ENCODE data around the gene PROC.
"Not testable (repeated sequence)": the region's sequence is repeated elsewhere in the genome, so short reads cannot be mapped to it uniquely, and the experiment has no call there.

Gene PROC

GRCh38 chr2:127407661-127408003 lies 10.6 kb upstream of the PROC start:
- no peak overlapping the region for H3K4me3 ChIP-seq (replicated peaks; ENCODE audit: low read depth, low read length)
- TF ChIP-seq CTCF (IDR thresholded peaks at IDR 0.05; ENCODE audit: low read length, missing control alignments), result no peak
- DNase-seq (ENCODE audit: low read depth), result no peak

DNA sequence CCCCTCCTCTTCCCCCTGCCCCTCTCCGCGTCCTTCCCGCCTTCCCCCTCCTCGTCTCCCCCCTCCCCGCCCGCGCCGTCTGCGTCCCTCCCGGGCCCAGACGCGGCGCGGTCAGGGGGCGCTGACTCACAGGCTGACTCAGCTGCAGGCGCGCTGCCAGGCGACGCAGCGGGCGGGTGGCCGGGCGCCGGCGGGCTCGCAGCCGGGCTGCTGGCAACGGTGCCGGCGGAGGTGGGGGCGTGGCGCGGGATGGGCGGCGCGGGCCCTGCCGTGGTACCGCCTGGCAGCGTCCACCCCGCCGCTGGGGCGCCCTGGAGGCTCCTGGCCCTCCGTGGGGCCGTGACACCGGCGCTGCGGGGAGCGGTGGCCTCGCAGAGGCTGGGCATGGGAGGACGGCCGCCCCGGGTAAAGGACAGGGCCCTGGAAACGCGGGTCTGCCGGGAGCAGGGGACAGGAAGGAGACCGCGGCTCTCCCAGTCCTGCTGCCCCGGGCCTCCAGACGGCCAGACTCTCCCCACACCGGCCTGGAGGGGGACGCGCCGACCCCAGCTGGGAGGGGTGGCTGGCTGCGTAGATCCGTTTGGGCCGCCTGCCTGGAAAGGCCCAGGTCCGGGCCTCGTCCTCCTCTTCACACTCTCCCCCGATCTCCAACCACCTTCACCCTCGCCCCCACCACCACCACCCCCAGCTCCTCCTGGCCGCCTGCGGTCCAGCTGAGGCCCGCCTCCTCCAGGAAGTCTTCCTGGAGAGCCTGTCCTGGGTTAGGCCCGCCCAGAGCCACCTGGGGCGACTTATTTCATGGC lies 10.0 kb upstream of the PROC start:
- DNase-seq (ENCODE audit: low read depth), result peak; percentile 92
- peak overlapping the region; percentile 40 for H3K4me3 ChIP-seq (replicated peaks; ENCODE audit: low read depth, low read length)
- TF ChIP-seq CTCF (IDR thresholded peaks at IDR 0.05; ENCODE audit: low read length, missing control alignments), result no peak

GRCh38 chr2:127408807-127409099 lies 9.5 kb upstream of the PROC start:
- DNase-seq (ENCODE audit: low read depth), result no peak
- no peak overlapping the region for H3K4me3 ChIP-seq (replicated peaks; ENCODE audit: low read depth, low read length)
- TF ChIP-seq CTCF (IDR thresholded peaks at IDR 0.05; ENCODE audit: low read length, missing control alignments), result no peak

DNA sequence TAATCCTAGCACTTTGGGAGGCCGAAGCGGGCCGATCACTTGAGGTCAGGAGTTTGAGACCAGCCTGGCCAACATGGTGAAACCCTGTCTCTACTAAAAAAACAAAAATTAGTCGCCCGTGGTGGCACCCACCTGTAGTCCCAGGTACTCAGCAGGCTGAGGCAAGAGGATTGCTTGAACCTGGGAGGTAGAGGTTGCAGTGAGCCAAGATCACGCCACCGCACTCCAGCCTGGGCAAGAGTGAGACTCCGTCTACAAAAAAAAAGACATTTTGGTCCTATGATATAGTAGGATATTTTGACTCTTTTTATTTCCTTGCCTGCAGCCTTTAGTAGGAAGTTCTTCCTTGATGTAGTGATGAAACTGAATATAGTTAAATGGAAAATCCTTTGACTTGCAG lies 8.5 kb upstream of the PROC start:
- H3K4me3 ChIP-seq (replicated peaks; ENCODE audit: low read depth, low read length); DNase-seq (ENCODE audit: low read depth): not testable (repeated sequence)

GRCh38 chr2:127410871-127411652 lies 7.2 kb upstream of the PROC start:
- H3K4me3 ChIP-seq (replicated peaks; ENCODE audit: low read depth, low read length), result no peak overlapping the region
- no peak for TF ChIP-seq CTCF (IDR thresholded peaks at IDR 0.05; ENCODE audit: low read length, missing control alignments)
- DNase-seq (ENCODE audit: low read depth), result peak; percentile 69

GRCh38 chr2:127411653-127412369 lies 6.4 kb upstream of the PROC start:
- DNase-seq (ENCODE audit: low read depth), result no peak
- H3K4me3 ChIP-seq (replicated peaks; ENCODE audit: low read depth, low read length), result no peak overlapping the region
- TF ChIP-seq CTCF (IDR thresholded peaks at IDR 0.05; ENCODE audit: low read length, missing control alignments), result no peak

- DNase-seq (ENCODE audit: low read depth), result no peak
- no peak for TF ChIP-seq CTCF (IDR thresholded peaks at IDR 0.05; ENCODE audit: low read length, missing control alignments)
- no peak overlapping the region for H3K4me3 ChIP-seq (replicated peaks; ENCODE audit: low read depth, low read length)
Measured at GRCh38 chr2:127413200-127413599, 5.0 kb upstream of the PROC start.

Data from fibroblast of pulmonary artery (primary cell).